PFSK-1 (cell line): ENCODE results near the gene CLTCL1.

Experiments used
- FOXP2 ChIP-seq: optimal IDR thresholded peaks from 2 replicates; pipeline ENCODE3; 2011; ENCODE audit warnings: borderline replicate concordance, control low read depth, inconsistent platforms; ENCODE audit not compliant: insufficient read depth; ENCODE audit errors: extremely low read length, extremely low read depth
- POLR2AphosphoS5 ChIP-seq: IDR thresholded peaks from 2 replicates; pipeline ENCODE4 v1.6.1; 2012; ENCODE audit warnings: low read depth, mild to moderate bottlenecking, control low read depth, low read length, moderate library complexity
- REST ChIP-seq, 2 experiments: IDR thresholded peaks; 2 replicates each; pipeline versions ENCODE4 v1.6.1 to v1.8.0; 2011 to 2012; ENCODE audit warnings: low read depth in 2 of 2, low read length in 2 of 2, control low read depth in 1 of 2, inconsistent platforms in 1 of 2, mild to moderate bottlenecking in 1 of 2, moderate library complexity in 1 of 2; ENCODE audit not compliant: insufficient read depth in 1 of 2
- SIN3A ChIP-seq: IDR thresholded peaks from 2 replicates; pipeline ENCODE4 v1.6.1; 2012; ENCODE audit warnings: mild to moderate bottlenecking, low read length, moderate library complexity, borderline replicate concordance; ENCODE audit not compliant: insufficient read depth
- TAF1 ChIP-seq: IDR thresholded peaks from 2 replicates; pipeline ENCODE4 v1.6.1; 2012; ENCODE audit warnings: low read length, control low read depth, borderline replicate concordance; ENCODE audit not compliant: insufficient read depth

CLTCL1 gene

GRCh38 chr22:19131685-19132015, 159.9 kb downstream of the CLTCL1 start:
- no peak for TF ChIP-seq FOXP2
- no peak for TF ChIP-seq SIN3A
- no peak for TF ChIP-seq POLR2AphosphoS5
- TF ChIP-seq TAF1: no peak

DNA sequence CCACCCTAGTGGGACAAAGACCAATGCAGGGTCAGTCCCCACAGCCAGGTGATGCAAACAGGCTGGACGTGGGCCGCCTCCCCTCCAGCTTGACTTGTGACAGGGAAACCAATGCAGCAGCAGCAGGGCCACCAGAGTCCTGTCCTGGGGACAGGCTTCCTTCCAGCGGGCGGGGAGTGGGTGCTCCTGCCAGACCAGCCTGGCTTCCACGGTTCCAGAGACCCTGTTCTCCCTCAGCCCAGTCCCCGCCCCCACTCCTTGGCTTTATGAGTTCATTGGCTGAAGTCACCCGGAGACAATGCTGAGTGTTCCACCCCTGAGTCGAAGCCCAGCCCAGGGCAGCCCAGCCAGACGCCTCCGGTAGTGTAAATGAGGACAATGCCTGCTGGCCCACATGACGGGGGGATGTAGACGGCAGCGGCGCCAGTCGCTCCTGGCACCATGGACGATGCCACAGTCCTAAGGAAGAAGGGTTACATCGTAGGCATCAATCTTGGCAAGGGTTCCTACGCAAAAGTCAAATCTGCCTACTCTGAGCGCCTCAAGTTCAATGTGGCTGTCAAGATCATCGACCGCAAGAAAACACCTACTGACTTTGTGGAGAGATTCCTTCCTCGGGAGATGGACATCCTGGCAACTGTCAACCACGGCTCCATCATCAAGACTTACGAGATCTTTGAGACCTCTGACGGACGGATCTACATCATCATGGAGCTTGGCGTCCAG, 160.4 kb downstream of the CLTCL1 start, which contains the start of gene TSSK2:
Gene TSSK2 (plus strand): TSS at position 350 of the 726 bp plus-strand sequence. CDS start 92 bp downstream, at position 442.
- TF ChIP-seq REST (IDR thresholded peaks at IDR 0.05; ENCODE audit: insufficient read depth in 1 of 2, low read depth in 2 of 2, low read length in 2 of 2): no peak
- TF ChIP-seq FOXP2: no peak
- TF ChIP-seq POLR2AphosphoS5: no peak
- no peak for TF ChIP-seq TAF1
- no peak for TF ChIP-seq SIN3A

- TF ChIP-seq FOXP2: no peak
- TF ChIP-seq REST (IDR thresholded peaks at IDR 0.05; ENCODE audit: insufficient read depth in 1 of 2, low read depth in 2 of 2, low read length in 2 of 2): no peak
- no peak for TF ChIP-seq POLR2AphosphoS5
- TF ChIP-seq TAF1: no peak
- TF ChIP-seq SIN3A: no peak
These were observed 161.6 kb downstream of the CLTCL1 start for GRCh38 chr22:19129871-19130270.
